ENCODE data around the gene ZIC5.

- TF ChIP-seq, protein P1, sequence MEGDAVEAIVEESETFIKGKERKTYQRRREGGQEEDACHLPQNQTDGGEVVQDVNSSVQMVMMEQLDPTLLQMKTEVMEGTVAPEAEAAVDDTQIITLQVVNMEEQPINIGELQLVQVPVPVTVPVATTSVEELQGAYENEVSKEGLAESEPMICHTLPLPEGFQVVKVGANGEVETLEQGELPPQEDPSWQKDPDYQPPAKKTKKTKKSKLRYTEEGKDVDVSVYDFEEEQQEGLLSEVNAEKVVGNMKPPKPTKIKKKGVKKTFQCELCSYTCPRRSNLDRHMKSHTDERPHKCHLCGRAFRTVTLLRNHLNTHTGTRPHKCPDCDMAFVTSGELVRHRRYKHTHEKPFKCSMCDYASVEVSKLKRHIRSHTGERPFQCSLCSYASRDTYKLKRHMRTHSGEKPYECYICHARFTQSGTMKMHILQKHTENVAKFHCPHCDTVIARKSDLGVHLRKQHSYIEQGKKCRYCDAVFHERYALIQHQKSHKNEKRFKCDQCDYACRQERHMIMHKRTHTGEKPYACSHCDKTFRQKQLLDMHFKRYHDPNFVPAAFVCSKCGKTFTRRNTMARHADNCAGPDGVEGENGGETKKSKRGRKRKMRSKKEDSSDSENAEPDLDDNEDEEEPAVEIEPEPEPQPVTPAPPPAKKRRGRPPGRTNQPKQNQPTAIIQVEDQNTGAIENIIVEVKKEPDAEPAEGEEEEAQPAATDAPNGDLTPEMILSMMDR (conservative IDR thresholded peaks at IDR 0.05): no peak
- no peak for TF ChIP-seq ZFX (IDR thresholded peaks at IDR 0.05)
Measured at GRCh38 chr13:99944606-99945005, 27.0 kb downstream of the ZIC5 start.

All from C4-2B (cell line).